ENCODE data around the gene SHTN1.
A peak's percentile ranks its signal among the peaks of the same experiment; 100 is the strongest.

SHTN1 gene

GRCh38 chr10:117005026-117005526 lies at the start of gene SHTN1:
SHTN1 (minus strand) TSS chr10:117005187; CDS start chr10:117005079, 108 bp downstream.
- DNase-seq (ENCODE audit: low spot score): peak; percentile 6

GRCh38 chr10:117053482-117053881 lies 48.5 kb upstream of the SHTN1 start:
- no peak for DNase-seq (ENCODE audit: low spot score)

- DNase-seq (ENCODE audit: low spot score): no peak
Measured at GRCh38 chr10:117047947-117048346, 43.0 kb upstream of the SHTN1 start.

GRCh38 chr10:117016266-117016665 lies 11.3 kb upstream of the SHTN1 start:
- no peak for DNase-seq (ENCODE audit: low spot score)

- DNase-seq (ENCODE audit: low spot score): no peak
Measured at GRCh38 chr10:117014835-117015234, 9.8 kb upstream of the SHTN1 start.

GRCh38 chr10:117007080-117007479 lies 2.1 kb upstream of the SHTN1 start:
- DNase-seq (ENCODE audit: low spot score): no peak

- DNase-seq (ENCODE audit: low spot score): no peak
Measured at GRCh38 chr10:117005527-117006055, 604 bp upstream of the SHTN1 start.

- peak; percentile 7 for DNase-seq (ENCODE audit: low spot score)
Measured at GRCh38 chr10:117004227-117005025, 561 bp downstream of the SHTN1 start.

GRCh38 chr10:117003336-117003735 lies 1.7 kb downstream of the SHTN1 start:
- no peak for DNase-seq (ENCODE audit: low spot score)

- no peak for DNase-seq (ENCODE audit: low spot score)
Measured at GRCh38 chr10:117002206-117002605, 2.8 kb downstream of the SHTN1 start.

GRCh38 chr10:117001144-117001543 lies 3.8 kb downstream of the SHTN1 start:
- DNase-seq (ENCODE audit: low spot score): no peak

- DNase-seq (ENCODE audit: low spot score): no peak
Measured at GRCh38 chr10:117000580-117000979, 4.4 kb downstream of the SHTN1 start.

- DNase-seq (ENCODE audit: low spot score): no peak
Measured at GRCh38 chr10:116998172-116998571, 6.8 kb downstream of the SHTN1 start.

GRCh38 chr10:116997015-116997414 lies 8.0 kb downstream of the SHTN1 start:
- no peak for DNase-seq (ENCODE audit: low spot score)

- DNase-seq (ENCODE audit: low spot score): no peak
Measured at GRCh38 chr10:116995648-116996047, 9.3 kb downstream of the SHTN1 start.

- no peak for DNase-seq (ENCODE audit: low spot score)
Measured at GRCh38 chr10:116994113-116994890, 10.7 kb downstream of the SHTN1 start.

- DNase-seq (ENCODE audit: low spot score): no peak
Measured at GRCh38 chr10:116993610-116994009, 11.4 kb downstream of the SHTN1 start.

GRCh38 chr10:116992183-116992582 lies 12.8 kb downstream of the SHTN1 start:
- no peak for DNase-seq (ENCODE audit: low spot score)

GRCh38 chr10:116990276-116990800 lies 14.6 kb downstream of the SHTN1 start:
- no peak for DNase-seq (ENCODE audit: low spot score)

- no peak for DNase-seq (ENCODE audit: low spot score)
Measured at GRCh38 chr10:116989439-116989838, 15.5 kb downstream of the SHTN1 start.

GRCh38 chr10:116988311-116988710 lies 16.7 kb downstream of the SHTN1 start:
- no peak for DNase-seq (ENCODE audit: low spot score)

GRCh38 chr10:116985611-116986010 lies 19.4 kb downstream of the SHTN1 start:
- no peak for DNase-seq (ENCODE audit: low spot score)
